HG02571 (cell line): ENCODE data around the gene SIGLEC5.

ENCODE experiments used
- ATAC-seq: cut with Tn5 transposase; IDR thresholded peaks from one replicate; pipeline ENCODE4 v1.9.1; 2021; ENCODE audit warnings: mild to moderate bottlenecking, moderate library complexity; ENCODE audit not compliant: unreplicated experiment

SIGLEC5 gene

GRCh38 chr19:51590441-51590840 lies 39.8 kb downstream of the SIGLEC5 start:
- ATAC-seq, result no peak

- no peak for ATAC-seq
Measured at GRCh38 chr19:51589511-51589910, 40.7 kb downstream of the SIGLEC5 start.

- no peak for ATAC-seq
Measured at GRCh38 chr19:51587264-51588191, 42.7 kb downstream of the SIGLEC5 start.

- ATAC-seq, result no peak
Measured at GRCh38 chr19:51586799-51587198, 43.4 kb downstream of the SIGLEC5 start.

GRCh38 chr19:51586103-51586728 lies 44.0 kb downstream of the SIGLEC5 start:
- no peak for ATAC-seq

- no peak for ATAC-seq
Measured at GRCh38 chr19:51576850-51577249, 53.4 kb downstream of the SIGLEC5 start.

GRCh38 chr19:51573331-51573730 lies 56.9 kb downstream of the SIGLEC5 start:
- no peak for ATAC-seq

- ATAC-seq, result no peak
Measured at GRCh38 chr19:51572908-51573307, 57.3 kb downstream of the SIGLEC5 start.

- ATAC-seq, result no peak
Measured at GRCh38 chr19:51572410-51572809, 57.8 kb downstream of the SIGLEC5 start.

GRCh38 chr19:51571599-51571998 lies 58.6 kb downstream of the SIGLEC5 start:
- ATAC-seq, result no peak

- peak; percentile 84 for ATAC-seq
Measured at GRCh38 chr19:51570962-51571575, 59.1 kb downstream of the SIGLEC5 start, which contains the start of gene ZNF175. TSS of gene ZNF175 (plus strand) at chr19:51571283. CDS start at chr19:51573330, 2,047 bp downstream.

- no peak for ATAC-seq
Measured at GRCh38 chr19:51568456-51568855, 61.7 kb downstream of the SIGLEC5 start.

GRCh38 chr19:51567583-51567982 lies 62.6 kb downstream of the SIGLEC5 start:
- no peak for ATAC-seq

- ATAC-seq, result no peak
Measured at GRCh38 chr19:51566489-51567100, 63.6 kb downstream of the SIGLEC5 start.

- ATAC-seq, result no peak
Measured at GRCh38 chr19:51565583-51565982, 64.6 kb downstream of the SIGLEC5 start.

GRCh38 chr19:51564791-51565190 lies 65.4 kb downstream of the SIGLEC5 start:
- no peak for ATAC-seq
